HepG2 (cell line): ENCODE data around the gene NABP2. TPM values are rescaled to one million over a fixed set of nuclear protein-coding genes. Genes with fewer than 3 reads are reported as not detected.

Experiments
- ERF ChIP-seq: IDR thresholded peaks from 2 replicates; pipeline ENCODE4 v1.6.1; 2018; ENCODE audit warnings: missing biosample characterization, missing genetic modification reagents
- IRF2 ChIP-seq: IDR thresholded peaks from 2 replicates; pipeline ENCODE4 v1.6.1; 2018; ENCODE audit warnings: missing genetic modification reagents, missing compliant biosample characterization
- ISL2 ChIP-seq: sonication (generic); formaldehyde crosslinking; IDR thresholded peaks from 2 replicates; pipeline ENCODE4 v1.5.0; 2020; ENCODE audit warnings: missing genetic modification reagents
- KAT8 ChIP-seq: IDR thresholded peaks from 2 replicates; pipeline ENCODE4 v1.6.1; 2016; ENCODE audit warnings: missing genetic modification reagents, missing compliant biosample characterization
- KLF11 ChIP-seq: IDR thresholded peaks from 2 replicates; pipeline ENCODE4 v1.6.1; 2016; ENCODE audit warnings: missing compliant biosample characterization
- MAF1 ChIP-seq: sonication (generic); formaldehyde crosslinking; IDR thresholded peaks from 2 replicates; pipeline ENCODE4 v1.5.0; 2020; ENCODE audit warnings: missing genetic modification reagents, borderline replicate concordance
- MIER2 ChIP-seq: IDR thresholded peaks from 2 replicates; pipeline ENCODE4 v1.6.1; 2016; ENCODE audit warnings: missing biosample characterization, missing genetic modification reagents
- NFE2 ChIP-seq: sonication (generic); formaldehyde crosslinking; IDR thresholded peaks from 2 replicates; pipeline ENCODE4 v1.4.0; 2020; ENCODE audit warnings: missing genetic modification reagents
- PPARG ChIP-seq: conservative IDR thresholded peaks from 2 replicates; pipeline ENCODE4 v1.6.1; 2016; ENCODE audit warnings: missing biosample characterization, missing genetic modification reagents
- RARA ChIP-seq: IDR thresholded peaks from 2 replicates; pipeline ENCODE4 v1.6.1; 2016; ENCODE audit warnings: missing genetic modification reagents, missing compliant biosample characterization
- TAF1 ChIP-seq: sonication (generic); formaldehyde crosslinking; IDR thresholded peaks from 2 replicates; pipeline ENCODE4 v1.4.0; 2020; ENCODE audit warnings: missing genetic modification reagents
- TCF12 ChIP-seq, 2 experiments: fragments of 450-650 bp in 1 of 2; sonication (generic) in 1 of 2; formaldehyde crosslinking in 1 of 2; IDR thresholded peaks; 2 replicates each; pipeline versions ENCODE4 v1.6.1 to v1.8.0; 2017 to 2022; ENCODE audit warnings: antibody characterized with exemption in 1 of 2, mild to moderate bottlenecking in 1 of 2, missing genetic modification reagents in 1 of 2, moderate library complexity in 1 of 2
- ZBTB21 ChIP-seq: sonication (generic); formaldehyde crosslinking; IDR thresholded peaks from 2 replicates; pipeline ENCODE4 v1.4.0; 2020; ENCODE audit warnings: missing genetic modification reagents
- ZFP36L1 ChIP-seq: sonication (generic); formaldehyde crosslinking; IDR thresholded peaks from 2 replicates; pipeline ENCODE4 v1.8.0; 2022; ENCODE audit warnings: mild to moderate bottlenecking, missing genetic modification reagents, moderate library complexity
- ZNF121 ChIP-seq: sonication (generic); formaldehyde crosslinking; IDR thresholded peaks from 2 replicates; pipeline ENCODE4 v1.5.0; 2020; ENCODE audit warnings: mild to moderate bottlenecking, missing genetic modification reagents
- ZNF160 ChIP-seq: sonication (generic); formaldehyde crosslinking; IDR thresholded peaks from 2 replicates; pipeline ENCODE4 v1.8.0; 2022; ENCODE audit warnings: mild to moderate bottlenecking, inconsistent platforms, missing genetic modification reagents
- ZNF34 ChIP-seq: sonication (generic); formaldehyde crosslinking; IDR thresholded peaks from 2 replicates; pipeline ENCODE4 v1.4.0; 2020; ENCODE audit warnings: mild to moderate bottlenecking, missing genetic modification reagents, borderline replicate concordance
- ZNF543 ChIP-seq: sonication (generic); formaldehyde crosslinking; IDR thresholded peaks from 2 replicates; pipeline ENCODE4 v1.4.0; 2020; ENCODE audit warnings: mild to moderate bottlenecking, missing genetic modification reagents
- ZNF547 ChIP-seq: sonication (generic); formaldehyde crosslinking; IDR thresholded peaks from 2 replicates; pipeline ENCODE4 v1.5.1; 2020; ENCODE audit warnings: mild to moderate bottlenecking, missing genetic modification reagents
- ZNF792 ChIP-seq: IDR thresholded peaks from 2 replicates; pipeline ENCODE4 v1.6.1; 2016
- ZNF841 ChIP-seq: sonication (generic); formaldehyde crosslinking; IDR thresholded peaks from 2 replicates; pipeline ENCODE4 v1.8.1; 2023; ENCODE audit warnings: missing genetic modification reagents, borderline replicate concordance
- ZSCAN31 ChIP-seq: sonication (generic); formaldehyde crosslinking; IDR thresholded peaks from 2 replicates; pipeline ENCODE4 v1.5.0; 2020; ENCODE audit warnings: low read depth, mild to moderate bottlenecking, missing genetic modification reagents
- polyA plus RNA-seq, 8 experiments: library from polyadenylated mRNA; depleted of rRNA in 3 of 8; stranded (reverse) in 7 of 8; unstranded in 1 of 8; fragments of >200 nt; fragmentation: Illumina TruSeq in 4 of 8; extraction: Trizol in 4 of 8; gene quantifications; 2 replicates each; pipeline versions ENCODE4 v1.2.1 to v1.2.3, GENCODE V29; 2011 to 2016; ENCODE audit warnings: low read depth in 4 of 8, missing spikeins in 1 of 8, mixed read lengths in 1 of 8; ENCODE audit not compliant: insufficient read depth in 1 of 8
- total RNA-seq, 5 experiments: library from RNA; depleted of rRNA; stranded (reverse); fragments of >200 nt; fragmentation: Illumina TruSeq; extraction: Trizol; gene quantifications; 2 replicates each; pipeline ENCODE4 v1.2.3, GENCODE V29; 2016; ENCODE audit warnings: low read depth in 1 of 5
- TF ChIP-seq, protein P1 (sequence below): sonication (generic); formaldehyde crosslinking; IDR thresholded peaks from 2 replicates; pipeline ENCODE4 v1.8.1; 2023; ENCODE audit warnings: mild to moderate bottlenecking, missing genetic modification reagents, borderline replicate concordance
- TF ChIP-seq, protein P2 (sequence below): IDR thresholded peaks from 2 replicates; pipeline ENCODE4 v1.6.1; 2016; ENCODE audit warnings: mild to moderate bottlenecking, missing biosample characterization, missing genetic modification reagents
- TF ChIP-seq, protein P3 (sequence below): sonication (generic); formaldehyde crosslinking; IDR thresholded peaks from 2 replicates; pipeline ENCODE4 v1.9.0; 2021; ENCODE audit warnings: missing genetic modification reagents, borderline replicate concordance
- TF ChIP-seq, protein P4 (sequence below): sonication (generic); formaldehyde crosslinking; IDR thresholded peaks from 2 replicates; pipeline ENCODE4 v1.8.1; 2023; ENCODE audit warnings: mild to moderate bottlenecking, moderate library complexity, missing genetic modification reagents

Gene NABP2
- total and polyA plus RNA-seq, 2 of the 13 experiments (the other 11 are each of a cell fraction or from before 2014, with no cell fraction given): 33.2 to 35.5 TPM

DNA sequence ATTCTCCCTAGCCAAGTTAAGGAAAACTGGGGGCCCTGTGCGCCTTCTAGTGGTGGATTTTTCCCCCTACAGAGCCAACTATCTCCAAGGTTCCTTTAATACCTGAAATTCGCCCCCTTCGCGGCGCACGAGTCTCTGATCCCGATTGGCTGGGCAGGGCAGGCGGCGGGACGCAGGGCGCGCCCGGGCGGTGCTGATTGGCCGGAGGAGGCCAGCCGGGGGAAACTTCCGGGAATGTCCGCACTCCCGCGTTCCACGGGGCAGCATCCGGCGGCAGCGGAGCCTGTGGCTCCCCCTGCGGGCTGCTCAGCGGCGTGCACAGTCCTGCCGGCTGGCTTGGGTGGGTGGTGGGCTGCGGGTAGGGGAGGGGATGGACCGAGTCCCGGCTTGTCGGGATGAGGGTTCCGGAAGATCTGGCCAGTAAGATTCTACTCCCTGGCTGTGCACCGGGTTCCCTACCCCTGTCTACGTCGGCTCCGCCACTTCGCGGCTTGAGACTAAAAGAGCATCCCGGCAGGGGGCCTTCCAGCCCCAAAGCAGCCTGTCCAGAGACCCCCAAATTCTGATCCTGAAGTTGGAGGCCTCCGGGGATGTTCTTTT lies at the start of gene NABP2 (continued):
- TF ChIP-seq ZSCAN31 (peak; percentile 60; the same call in 1 of the 2 replicates), ERF (CRISPR knock-in tag) (peak; percentile 66), TCF12 (IDR thresholded peaks at IDR 0.05) (no peak), TCF12 (CRISPR knock-in tag; IDR thresholded peaks at IDR 0.05) (no peak), ZNF547 (CRISPR knock-in tag) (no peak), RARA (no peak), MIER2 (CRISPR knock-in tag) (peak; percentile 46; the same call in 1 of the 2 replicates), ZNF34 (CRISPR knock-in tag) (0 out of 2 replicates have a peak, but pooled peaks have one; percentile 41), ZNF160 (CRISPR knock-in tag) (no peak), ZBTB21 (CRISPR knock-in tag) (0 out of 2 replicates have a peak, but pooled peaks have one; percentile 40), TAF1 (no peak; the same call in 1 of the 2 replicates), KLF11 (CRISPR knock-in tag) (peak; percentile 20; the same call in 1 of the 2 replicates), ZNF792 (CRISPR knock-in tag) (no peak), ZFP36L1 (CRISPR knock-in tag) (no peak), IRF2 (peak; percentile 22; the same call in 1 of the 2 replicates), PPARG (CRISPR knock-in tag) (no peak), KAT8 (CRISPR knock-in tag) (peak; percentile 88), ISL2 (CRISPR knock-in tag) (0 out of 2 replicates have a peak, but pooled peaks have one; percentile 10), ZNF543 (no peak), MAF1 (no peak), ZNF841 (CRISPR knock-in tag) (no peak), ZNF121 (CRISPR knock-in tag) (no peak), NFE2 (no peak)
- TF ChIP-seq, protein P1, sequence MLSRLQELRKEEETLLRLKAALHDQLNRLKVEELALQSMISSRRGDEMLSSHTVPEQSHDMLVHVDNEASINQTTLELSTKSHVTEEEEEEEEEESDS (CRISPR knock-in tag): no peak
- TF ChIP-seq, protein P2, sequence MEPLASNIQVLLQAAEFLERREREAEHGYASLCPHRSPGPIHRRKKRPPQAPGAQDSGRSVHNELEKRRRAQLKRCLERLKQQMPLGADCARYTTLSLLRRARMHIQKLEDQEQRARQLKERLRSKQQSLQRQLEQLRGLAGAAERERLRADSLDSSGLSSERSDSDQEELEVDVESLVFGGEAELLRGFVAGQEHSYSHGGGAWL: peak; percentile 20; the same call in 1 of the 2 replicates
- TF ChIP-seq, protein P3, sequence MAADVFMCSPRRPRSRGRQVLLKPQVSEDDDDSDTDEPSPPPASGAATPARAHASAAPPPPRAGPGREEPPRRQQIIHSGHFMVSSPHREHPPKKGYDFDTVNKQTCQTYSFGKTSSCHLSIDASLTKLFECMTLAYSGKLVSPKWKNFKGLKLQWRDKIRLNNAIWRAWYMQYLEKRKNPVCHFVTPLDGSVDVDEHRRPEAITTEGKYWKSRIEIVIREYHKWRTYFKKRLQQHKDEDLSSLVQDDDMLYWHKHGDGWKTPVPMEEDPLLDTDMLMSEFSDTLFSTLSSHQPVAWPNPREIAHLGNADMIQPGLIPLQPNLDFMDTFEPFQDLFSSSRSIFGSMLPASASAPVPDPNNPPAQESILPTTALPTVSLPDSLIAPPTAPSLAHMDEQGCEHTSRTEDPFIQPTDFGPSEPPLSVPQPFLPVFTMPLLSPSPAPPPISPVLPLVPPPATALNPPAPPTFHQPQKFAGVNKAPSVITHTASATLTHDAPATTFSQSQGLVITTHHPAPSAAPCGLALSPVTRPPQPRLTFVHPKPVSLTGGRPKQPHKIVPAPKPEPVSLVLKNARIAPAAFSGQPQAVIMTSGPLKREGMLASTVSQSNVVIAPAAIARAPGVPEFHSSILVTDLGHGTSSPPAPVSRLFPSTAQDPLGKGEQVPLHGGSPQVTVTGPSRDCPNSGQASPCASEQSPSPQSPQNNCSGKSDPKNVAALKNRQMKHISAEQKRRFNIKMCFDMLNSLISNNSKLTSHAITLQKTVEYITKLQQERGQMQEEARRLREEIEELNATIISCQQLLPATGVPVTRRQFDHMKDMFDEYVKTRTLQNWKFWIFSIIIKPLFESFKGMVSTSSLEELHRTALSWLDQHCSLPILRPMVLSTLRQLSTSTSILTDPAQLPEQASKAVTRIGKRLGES (CRISPR knock-in tag): no peak
- TF ChIP-seq, protein P4, sequence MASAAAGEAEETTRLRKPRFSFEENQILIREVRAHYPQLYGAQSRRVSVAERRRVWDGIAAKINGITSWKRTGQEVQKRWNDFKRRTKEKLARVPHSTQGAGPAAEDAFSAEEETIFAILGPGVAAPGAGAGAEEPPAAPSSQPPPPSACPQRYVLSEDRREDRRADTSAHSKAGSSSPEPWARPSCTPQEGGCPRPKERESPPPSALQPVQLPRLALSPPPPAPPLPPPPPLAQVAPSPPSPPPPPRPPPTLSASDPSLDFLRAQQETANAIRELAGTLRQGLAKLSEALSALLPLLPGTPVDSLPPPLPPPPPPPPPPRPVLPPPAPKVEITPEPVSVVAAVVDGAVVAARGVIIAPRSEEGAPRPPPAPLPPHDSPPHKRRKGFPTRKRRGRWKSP (CRISPR knock-in tag): peak; percentile 93
